Stomach (tissue), 9 donors: ENCODE measurements around the gene COMTD1. TPM values are rescaled to one million over a fixed set of nuclear protein-coding genes. Genes with fewer than 3 reads are reported as not detected.
"Not testable (repeated sequence)": the region's sequence is repeated elsewhere in the genome, so short reads cannot be mapped to it uniquely, and the experiment has no call there.

ENCODE experiments used
- DNase-seq, 2 donors: peaks; one replicate each; pipeline versions ENCODE4 v3.0.0 to v3.0.0-alpha.2; 2013 to 2019
- H3K27ac ChIP-seq, 5 donors: fragments of 200-600 bp in 4 of 5; sonication (generic) in 4 of 5; one replicate each; pipeline ENCODE4 v1.5.1; 2013 to 2019; ENCODE audit warnings: mild to moderate bottlenecking in 1 of 5, moderate library complexity in 1 of 5
- H3K27me3 ChIP-seq, 3 donors: fragments of 200-600 bp; sonication (generic); one replicate each; pipeline ENCODE4 v1.5.1; 2017 to 2019; ENCODE audit warnings: mixed run types in 1 of 3
- H3K36me3 ChIP-seq, 4 donors: fragments of 200-600 bp; sonication (generic); 1 replicate in 3 of 4; 2 replicates in 1 of 4; pipeline ENCODE4 v1.5.1; 2016 to 2019
- H3K4me1 ChIP-seq, 4 donors: fragments of 200-600 bp; sonication (generic); one replicate each; pipeline ENCODE4 v1.5.1; 2016 to 2019
- H3K4me3 ChIP-seq, 4 donors: fragments of 200-600 bp; sonication (generic) in 3 of 4; one replicate each; pipeline ENCODE4 v1.5.1; 2016 to 2019; ENCODE audit warnings: mild to moderate bottlenecking in 1 of 4
- H3K9me3 ChIP-seq, 4 donors: fragments of 200-600 bp; sonication (generic); one replicate each; pipeline ENCODE4 v1.5.1; 2016 to 2019
- CTCF ChIP-seq, 7 experiments: fragments of 450-650 bp in 4 of 7; fragments of 200-600 bp in 3 of 7; sonication (generic) in 3 of 7; IDR thresholded peaks; one replicate each; pipeline ENCODE4 v1.5.1; 2016 to 2019; ENCODE audit warnings: antibody characterized with exemption in 7 of 7, control low read depth in 2 of 7, mild to moderate bottlenecking in 1 of 7
- EP300 ChIP-seq: sonication (generic); formaldehyde crosslinking; IDR thresholded peaks from one replicate; pipeline ENCODE4 v1.6.1; 2017; ENCODE audit warnings: antibody characterized with exemption
- POLR2A ChIP-seq, 4 donors: fragments of 450-650 bp; IDR thresholded peaks; one replicate each; pipeline ENCODE4 v1.6.1; 2016; ENCODE audit warnings: antibody characterized with exemption in 4 of 4, control low read depth in 2 of 4, mild to moderate bottlenecking in 1 of 4, moderate library complexity in 1 of 4
- POLR2AphosphoS5 ChIP-seq, 3 donors: sonication (generic); formaldehyde crosslinking; IDR thresholded peaks; one replicate each; pipeline ENCODE4 v1.6.1; 2016; ENCODE audit warnings: antibody characterized with exemption in 3 of 3
- WGBS, 5 donors: extraction: QIAGEN DNeasy Blood & Tissue Kit in 3 of 5; methylation state at CpG; one replicate each; pipeline versions ENCODE4 v1.1.5 to v1.1.7; 2013 to 2018; 5-methylcytosine and 5-hydroxymethylcytosine counted together
- intact Hi-C: fragments of 100-400 bp; cut with DNase I; formaldehyde crosslinking; loops from one replicate; pipeline ENCODE4 v1.15.1; 2023; ENCODE audit warnings: low total_unique reads
- polyA plus RNA-seq, 3 donors: library from polyadenylated mRNA; stranded (reverse); fragments of 200-250 nt; gene quantifications; one replicate each; pipeline ENCODE4 v1.2.3, GENCODE V29; 2013
- total RNA-seq, 5 donors: library from RNA; depleted of rRNA; stranded (reverse); fragments of >200 nt; gene quantifications; one replicate each; pipeline versions ENCODE4 v1.1.0 to v1.2.3, GENCODE V29; 2014 to 2016
- donor health status: healthy with polysubstance abuse.
- donor health status: Bipolar disorder and iron deficiency.
- donor health status: healthy.

The COMTD1 gene
- total and polyA plus RNA-seq, 8 donors: 15.4 to 446 (median 119) TPM

GRCh38 chr10:75197906-75198305 is 37.9 kb downstream of the COMTD1 start:
- WGBS, 5 donors: 82 to 97% (median 93%) methylated on average over 2 of the region's 2 CpGs
- no peak overlapping the region for H3K4me3 ChIP-seq
- H3K27ac ChIP-seq: no peak overlapping the region
- no peaks in the 10 kb centered on the region for H3K9me3 ChIP-seq
- TF ChIP-seq POLR2AphosphoS5 (IDR thresholded peaks at IDR 0.05) (no peak), POLR2A (IDR thresholded peaks at IDR 0.05) (no peak), CTCF (IDR thresholded peaks at IDR 0.05) (no peak)
- H3K4me1 ChIP-seq: peaks cover 0 to 22% (median 3%) of the 10 kb centered on the region in 4 donors
- no peaks in the 10 kb centered on the region for H3K27me3 ChIP-seq
- intact Hi-C loops: no loop called here
- peak in 1 of 2 donors; percentile 21 for DNase-seq
- H3K36me3 ChIP-seq: no peaks in the 10 kb centered on the region

DNA sequence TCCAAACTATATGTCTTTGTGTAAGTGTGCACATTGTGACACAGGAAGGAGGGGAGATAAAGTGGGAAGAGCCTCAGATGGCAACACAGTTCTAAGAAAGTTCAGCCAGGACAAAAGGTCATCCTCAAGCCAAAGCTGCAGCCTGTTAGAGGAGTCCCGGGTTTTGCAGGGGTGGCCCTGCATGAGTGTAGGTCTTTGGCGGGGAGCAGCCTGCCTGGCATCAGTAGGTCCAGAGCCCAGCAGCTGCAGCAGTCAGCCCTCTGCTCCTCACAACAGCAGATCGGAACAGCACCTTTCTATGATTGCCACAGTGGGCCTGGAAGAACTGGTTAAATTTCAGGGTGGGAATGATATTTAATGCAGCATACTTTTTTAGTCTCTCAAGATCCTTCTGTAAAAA is 38.7 kb downstream of the COMTD1 start:
- peaks cover 6 to 20% (median 7%) of the 10 kb centered on the region in 4 donors for H3K4me1 ChIP-seq
- no peak overlapping the region for H3K27ac ChIP-seq
- no peaks in the 10 kb centered on the region for H3K27me3 ChIP-seq
- TF ChIP-seq CTCF (IDR thresholded peaks at IDR 0.05) (no peak), EP300 (no peak), POLR2AphosphoS5 (IDR thresholded peaks at IDR 0.05) (no peak), POLR2A (IDR thresholded peaks at IDR 0.05) (no peak)
- intact Hi-C loops: no loop called here
- H3K36me3 ChIP-seq: no peaks in the 10 kb centered on the region
- no peak overlapping the region for H3K4me3 ChIP-seq
- DNase-seq: no peak
- H3K9me3 ChIP-seq: no peaks in the 10 kb centered on the region
- WGBS, 5 donors: 66 to 91% (median 87%) methylated on average over 3 of the region's 3 CpGs

GRCh38 chr10:75195035-75195763 is 40.6 kb downstream of the COMTD1 start:
- DNase-seq: no peak
- 73 to 84% (median 81%) methylated on average over 6 of the region's 6 CpGs for WGBS, 5 donors
- TF ChIP-seq EP300: no peak
- intact Hi-C loops: no loop called here
- Histone ChIP-seq H3K4me1 (peaks cover 7 to 32% (median 14%) of the 10 kb centered on the region in 4 donors), H3K27ac (peak overlapping the region; percentile 52 to 73 (median 60)), H3K9me3 (no peaks in the 10 kb centered on the region), H3K36me3 (no peaks in the 10 kb centered on the region), H3K4me3 (no peak overlapping the region), H3K27me3 (no peaks in the 10 kb centered on the region)

DNA sequence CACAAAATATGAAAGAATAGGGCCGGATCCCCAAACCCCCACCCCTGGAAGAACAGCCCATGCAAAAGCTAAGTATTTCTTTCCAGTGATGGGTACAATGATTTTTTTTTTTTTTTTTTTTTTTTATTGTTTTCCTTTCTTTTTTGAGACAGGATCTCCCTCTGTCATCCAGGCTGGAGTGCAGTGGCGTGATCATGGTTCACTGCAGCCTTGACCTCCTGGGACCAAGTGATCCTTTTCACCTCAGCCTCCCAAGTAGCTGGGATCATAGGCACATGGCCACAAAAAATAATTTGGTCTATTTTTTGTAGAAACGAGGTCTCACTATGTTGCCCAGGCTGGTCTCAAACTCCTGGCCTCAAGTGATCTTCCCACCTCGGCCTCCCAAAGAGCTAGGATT is 41.1 kb downstream of the COMTD1 start:
- DNase-seq, intact Hi-C loops, H3K27me3 ChIP-seq, H3K36me3 ChIP-seq, H3K4me3 ChIP-seq, H3K9me3 ChIP-seq: not testable (repeated sequence)
- Histone ChIP-seq H3K27ac (peak overlapping the region in 3 of 5 donors; percentile 34 to 71 (median 52)), H3K4me1 (peaks cover 7 to 32% (median 14%) of the 10 kb centered on the region in 4 donors)
- 82 to 92% (median 89%) methylated on average over 4 of the region's 4 CpGs for WGBS, 5 donors

DNA sequence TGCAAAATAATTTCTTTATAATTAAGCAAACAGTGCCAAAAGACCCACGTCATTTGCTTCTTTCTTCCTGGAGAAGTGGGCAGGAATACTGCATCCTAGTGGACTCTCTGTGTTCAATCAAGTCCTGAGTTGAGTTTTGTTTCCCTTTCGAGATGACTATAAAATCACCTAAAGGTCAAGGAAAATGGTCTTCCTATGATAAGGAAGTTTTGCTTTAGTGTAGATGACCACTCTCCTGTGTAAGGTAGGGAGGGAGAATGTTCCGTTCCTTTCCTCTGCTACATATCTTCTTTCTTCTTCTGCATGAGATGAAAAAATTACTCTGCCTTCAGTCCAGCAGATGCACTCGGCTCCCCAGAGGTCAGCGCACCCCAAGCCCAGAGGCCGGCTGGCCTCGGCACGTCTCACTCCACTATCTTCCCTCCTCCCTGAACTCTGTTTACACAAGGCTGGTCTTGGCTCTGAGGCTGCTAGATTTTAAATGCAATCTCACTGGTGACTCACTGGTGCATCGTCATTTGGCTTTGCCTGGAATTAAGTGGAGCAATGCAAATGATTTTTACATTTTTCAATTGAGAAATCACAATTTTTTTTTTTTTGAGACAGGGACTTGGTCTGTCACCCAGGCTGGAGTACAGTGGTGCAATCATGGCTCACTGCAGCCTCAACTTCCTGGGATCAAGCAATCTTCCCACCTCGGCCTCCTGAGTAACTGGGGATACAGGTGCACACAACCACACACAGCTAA is 43.8 kb downstream of the COMTD1 start:
- TF ChIP-seq POLR2AphosphoS5 (IDR thresholded peaks at IDR 0.05) (peak; percentile 65 to 93 (median 79)), POLR2A (IDR thresholded peaks at IDR 0.05) (no peak), EP300 (no peak), CTCF (IDR thresholded peaks at IDR 0.05) (no peak)
- peak; percentile 59 to 73 for DNase-seq
- Histone ChIP-seq H3K4me3 (no peak overlapping the region), H3K4me1 (peaks cover 7 to 41% (median 14%) of the 10 kb centered on the region in 4 donors), H3K27ac (peak overlapping the region in 4 of 5 donors; percentile 66 to 79 (median 72)), H3K27me3 (no peaks in the 10 kb centered on the region), H3K9me3 (no peaks in the 10 kb centered on the region), H3K36me3 (no peaks in the 10 kb centered on the region)
- intact Hi-C loops: no loop called here
- WGBS, 5 donors: 23 to 37% (median 27%) methylated on average over 10 of the region's 10 CpGs
